ENCODE results near the gene SND1.

SND1 gene

DNA sequence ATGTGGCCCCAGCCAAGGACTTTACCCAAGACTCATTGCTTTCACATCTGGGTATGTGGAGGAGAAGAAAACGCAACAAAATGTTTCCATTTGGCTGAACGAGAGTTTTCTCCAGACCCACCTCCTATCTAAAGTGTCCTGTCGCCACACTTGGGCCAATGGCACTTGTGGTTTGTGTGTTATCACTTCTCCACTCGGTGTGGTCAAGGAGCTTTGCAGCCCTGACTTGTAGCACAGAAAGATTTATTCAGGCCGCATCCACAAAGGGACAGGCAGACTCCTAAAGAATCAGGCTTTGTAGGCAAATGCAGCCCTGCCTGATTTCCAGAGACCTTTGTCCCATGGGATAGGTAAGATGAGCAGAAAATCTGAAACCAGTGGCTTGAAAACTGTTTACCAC, 392.1 kb downstream of the SND1 start:
- TF ChIP-seq, protein P1, sequence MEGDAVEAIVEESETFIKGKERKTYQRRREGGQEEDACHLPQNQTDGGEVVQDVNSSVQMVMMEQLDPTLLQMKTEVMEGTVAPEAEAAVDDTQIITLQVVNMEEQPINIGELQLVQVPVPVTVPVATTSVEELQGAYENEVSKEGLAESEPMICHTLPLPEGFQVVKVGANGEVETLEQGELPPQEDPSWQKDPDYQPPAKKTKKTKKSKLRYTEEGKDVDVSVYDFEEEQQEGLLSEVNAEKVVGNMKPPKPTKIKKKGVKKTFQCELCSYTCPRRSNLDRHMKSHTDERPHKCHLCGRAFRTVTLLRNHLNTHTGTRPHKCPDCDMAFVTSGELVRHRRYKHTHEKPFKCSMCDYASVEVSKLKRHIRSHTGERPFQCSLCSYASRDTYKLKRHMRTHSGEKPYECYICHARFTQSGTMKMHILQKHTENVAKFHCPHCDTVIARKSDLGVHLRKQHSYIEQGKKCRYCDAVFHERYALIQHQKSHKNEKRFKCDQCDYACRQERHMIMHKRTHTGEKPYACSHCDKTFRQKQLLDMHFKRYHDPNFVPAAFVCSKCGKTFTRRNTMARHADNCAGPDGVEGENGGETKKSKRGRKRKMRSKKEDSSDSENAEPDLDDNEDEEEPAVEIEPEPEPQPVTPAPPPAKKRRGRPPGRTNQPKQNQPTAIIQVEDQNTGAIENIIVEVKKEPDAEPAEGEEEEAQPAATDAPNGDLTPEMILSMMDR (IDR thresholded peaks at IDR 0.05; ENCODE audit: borderline replicate concordance, insufficient read depth, low read depth, low read length), result no peak
- H3K4me3 ChIP-seq (ENCODE audit: low read depth, low read length), result no peak overlapping the region

DNA sequence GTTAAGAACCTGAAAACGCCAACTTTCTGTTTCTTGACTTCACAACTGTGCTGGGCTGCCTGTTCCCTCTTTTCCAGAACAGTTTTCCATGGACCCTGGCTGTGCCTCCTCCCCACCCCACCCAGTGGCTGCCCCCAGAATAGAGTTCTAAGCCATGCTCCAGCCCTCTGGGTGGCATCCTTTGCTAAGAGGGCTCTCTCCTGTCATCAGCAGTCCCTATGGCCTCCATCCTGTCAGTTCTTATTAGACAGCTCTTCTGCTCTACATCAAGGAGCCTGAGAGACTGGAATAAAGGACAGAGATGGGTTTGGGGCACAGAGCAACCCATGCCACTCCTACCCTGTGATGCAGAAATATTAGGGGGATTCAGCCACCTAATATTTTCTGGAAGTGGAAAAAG, 393.2 kb downstream of the SND1 start:
- TF ChIP-seq, protein P1 (IDR thresholded peaks at IDR 0.05; ENCODE audit: borderline replicate concordance, insufficient read depth, low read depth, low read length), result no peak
- no peak overlapping the region for H3K4me3 ChIP-seq (ENCODE audit: low read depth, low read length)

DNA sequence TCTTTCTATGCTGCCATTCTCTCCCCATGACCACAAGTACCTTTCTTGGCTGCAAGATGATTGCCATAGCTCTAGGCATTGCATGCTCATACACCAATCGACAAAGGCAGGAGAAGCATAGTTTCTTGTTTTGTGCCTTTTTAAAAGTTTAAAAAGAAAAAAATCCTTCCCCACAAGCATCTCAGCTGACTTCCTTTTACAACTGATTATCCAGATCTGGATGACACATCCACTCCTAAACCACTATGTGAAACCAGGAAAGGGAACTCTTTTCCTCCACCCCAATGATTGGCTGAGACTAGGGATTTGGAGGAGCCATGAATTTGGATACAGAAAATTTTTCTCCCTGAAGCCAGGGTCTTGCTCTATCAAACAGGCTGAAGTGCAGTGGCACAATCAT, 393.8 kb downstream of the SND1 start:
- TF ChIP-seq, protein P1 (IDR thresholded peaks at IDR 0.05; ENCODE audit: borderline replicate concordance, insufficient read depth, low read depth, low read length), result no peak

DNA sequence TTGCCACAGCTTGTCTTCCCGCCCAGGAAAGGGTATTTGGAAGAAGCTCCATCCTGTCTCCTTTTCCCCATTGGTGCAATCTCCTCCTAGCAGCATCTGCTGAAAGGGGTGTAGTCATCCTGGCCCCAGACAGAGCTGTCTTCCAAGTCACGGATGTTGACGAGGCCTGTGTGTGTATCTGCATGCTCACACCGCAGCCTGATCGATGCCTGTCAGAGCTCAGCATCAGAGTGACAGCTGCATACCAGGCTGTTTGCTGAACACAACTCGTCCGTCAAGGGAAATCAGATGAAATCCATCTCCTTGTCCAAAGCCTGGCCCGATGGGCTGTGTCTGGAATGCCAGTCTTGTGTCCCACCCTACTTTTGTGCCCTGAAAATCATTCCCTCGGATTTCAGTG, 400.4 kb downstream of the SND1 start:
- TF ChIP-seq, protein P1 (IDR thresholded peaks at IDR 0.05; ENCODE audit: borderline replicate concordance, insufficient read depth, low read depth, low read length), result no peak
- H3K4me3 ChIP-seq (ENCODE audit: low read depth, low read length), result no peak overlapping the region

More for the DNA sequence above, 393.8 kb downstream of the SND1 start:
- H3K4me3 ChIP-seq (ENCODE audit: low read depth, low read length), result no peak overlapping the region

DNA sequence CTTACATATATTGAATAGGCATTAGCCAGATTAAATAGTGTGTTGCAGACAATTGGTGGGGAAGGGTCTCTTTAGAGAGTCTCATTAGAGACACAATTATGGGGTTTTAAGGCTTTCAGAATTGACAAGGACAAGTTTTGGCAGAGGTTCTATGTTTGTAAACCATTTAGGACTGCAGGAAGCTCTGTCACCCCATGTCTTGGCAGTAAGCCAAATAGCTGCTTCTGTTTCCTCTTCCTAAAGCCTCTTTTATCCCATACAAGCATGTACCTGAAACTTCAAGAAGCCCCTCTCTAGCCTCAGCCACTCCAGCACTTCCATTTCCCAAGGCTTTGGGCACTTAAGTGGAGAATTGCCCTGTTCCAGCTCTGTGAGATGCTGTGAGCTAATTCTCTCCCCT, 401.0 kb downstream of the SND1 start:
- H3K4me3 ChIP-seq (ENCODE audit: low read depth, low read length), result no peak overlapping the region
- TF ChIP-seq, protein P1 (IDR thresholded peaks at IDR 0.05; ENCODE audit: borderline replicate concordance, insufficient read depth, low read depth, low read length), result no peak

DNA sequence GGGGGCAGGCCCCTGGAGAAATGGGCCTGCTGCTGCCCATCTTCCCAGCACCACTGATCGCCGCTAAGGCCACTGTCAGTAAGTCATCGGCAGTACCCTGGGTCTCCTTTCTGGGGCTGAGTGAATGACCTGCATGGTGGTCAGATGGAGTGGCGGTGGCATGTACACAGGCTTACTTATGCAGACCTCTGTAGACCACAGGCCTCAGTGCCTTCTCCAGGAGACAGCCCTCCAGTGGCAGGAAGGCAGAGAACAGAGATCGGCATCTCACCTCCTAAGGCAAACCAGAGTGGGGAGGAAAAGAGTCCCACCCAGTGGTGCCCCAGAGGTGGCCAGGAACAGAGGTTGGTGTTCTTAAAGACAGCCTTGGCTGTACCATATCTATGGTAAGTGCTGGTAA, 402.0 kb downstream of the SND1 start:
- TF ChIP-seq, protein P1 (IDR thresholded peaks at IDR 0.05; ENCODE audit: borderline replicate concordance, insufficient read depth, low read depth, low read length), result no peak

DNA sequence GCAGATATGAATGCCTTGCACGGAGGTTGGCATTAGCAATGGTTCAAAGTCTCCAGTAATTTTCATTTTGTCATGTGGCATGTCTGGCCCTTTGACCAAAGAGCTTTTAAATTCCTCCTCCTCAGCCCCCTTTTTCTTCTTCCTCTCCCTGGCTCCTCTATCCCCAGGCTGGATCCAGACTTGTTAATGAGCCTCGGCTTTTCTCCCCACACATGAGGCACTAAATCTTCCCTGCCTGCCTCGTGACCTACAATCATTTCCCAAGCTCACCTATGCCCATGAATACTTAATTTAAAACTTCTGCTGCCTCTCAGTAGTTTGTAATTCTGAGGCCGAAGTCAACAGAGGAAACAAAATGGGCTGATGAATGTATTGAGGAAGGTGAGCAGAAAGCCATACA, 402.5 kb downstream of the SND1 start:
- H3K4me3 ChIP-seq (ENCODE audit: low read depth, low read length), result no peak overlapping the region
- TF ChIP-seq, protein P1 (IDR thresholded peaks at IDR 0.05; ENCODE audit: borderline replicate concordance, insufficient read depth, low read depth, low read length), result no peak

More for the DNA sequence above, 402.0 kb downstream of the SND1 start:
- no peak overlapping the region for H3K4me3 ChIP-seq (ENCODE audit: low read depth, low read length)

All from GM12875 (cell line).